ENCODE data around the gene MARF1.

MARF1 gene

DNA sequence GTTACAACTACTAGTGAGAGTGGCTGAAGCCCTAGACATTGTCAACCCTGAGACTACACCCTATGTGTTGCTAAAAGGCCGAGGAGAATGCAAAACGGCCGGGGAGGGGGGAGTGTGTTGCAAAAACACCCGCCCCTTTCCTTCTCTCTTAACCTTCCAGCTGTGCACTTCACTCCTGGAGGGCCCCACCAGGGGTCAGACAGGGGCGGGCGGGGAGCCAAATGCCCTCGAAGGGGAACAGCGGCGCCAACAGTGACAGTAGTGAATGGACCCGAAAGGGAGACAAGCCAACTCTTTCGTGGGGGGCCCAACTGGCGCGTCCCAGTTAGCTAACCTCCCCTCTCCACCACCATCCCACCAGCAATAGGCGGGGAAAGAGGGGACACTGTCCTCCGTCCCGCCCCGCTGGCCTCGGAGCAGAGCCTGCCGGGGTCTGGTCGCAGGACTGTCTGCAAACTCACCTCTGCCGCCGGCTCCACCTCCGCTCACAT is 352 bp downstream of the MARF1 start:
- Histone ChIP-seq H3K27me3 (ENCODE audit: control insufficient read depth, insufficient read depth, low read length) (no peaks in the 10 kb centered on the region), H3K27ac (ENCODE audit: low read depth, low read length) (peak overlapping the region; percentile 99), H3K36me3 (ENCODE audit: control insufficient read depth, insufficient read depth, low read length) (peaks cover 16% of the 10 kb centered on the region), H3K4me1 (ENCODE audit: control insufficient read depth, insufficient read depth, low read length) (peaks cover 11% of the 10 kb centered on the region), H3K9me3 (ENCODE audit: control insufficient read depth, insufficient read depth, low read length) (no peaks in the 10 kb centered on the region), H3K4me3 (ENCODE audit: low read depth, low read length) (peak overlapping the region; percentile 86), H3K9ac (ENCODE audit: low read depth, low read length) (peak overlapping the region; percentile 76)

DNA sequence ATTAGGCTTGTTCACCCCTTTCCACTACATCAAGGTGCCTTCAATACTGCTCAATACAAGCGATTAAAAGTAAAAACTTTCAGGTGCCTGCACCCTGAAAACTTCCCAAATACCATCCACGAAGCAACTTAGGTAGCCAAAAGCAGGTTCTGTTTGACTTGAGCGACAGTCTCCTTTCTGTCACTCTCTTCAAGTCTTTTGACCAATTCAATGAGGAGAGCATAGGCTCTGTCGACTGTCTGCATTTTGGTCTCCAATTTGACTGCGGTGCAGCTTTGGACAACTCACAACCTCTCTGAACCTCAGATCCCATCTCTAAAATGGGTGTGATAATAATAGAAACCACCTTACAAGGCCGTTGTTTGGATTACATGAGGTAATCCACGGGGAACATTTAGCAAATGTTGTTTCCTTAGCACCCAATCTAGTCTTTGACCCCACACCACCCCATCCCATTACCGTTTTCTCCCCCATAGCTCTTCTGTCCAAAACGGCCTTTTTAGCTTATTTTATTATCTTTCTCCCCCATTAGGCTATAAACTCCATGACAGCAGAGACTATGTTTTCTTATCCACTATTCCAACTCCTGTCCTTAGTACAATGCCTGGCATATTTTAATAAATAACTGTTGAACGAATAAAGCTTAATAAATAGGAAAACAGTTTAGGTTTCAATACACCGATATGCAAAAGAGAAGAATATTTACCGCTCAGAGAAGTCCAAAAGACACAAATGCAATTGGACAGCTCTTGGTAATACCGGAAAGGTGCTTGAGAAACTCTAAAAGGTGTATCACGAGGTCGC is 999 bp downstream of the MARF1 start:
- Histone ChIP-seq H3K4me3 (ENCODE audit: low read depth, low read length) (peak overlapping the region; percentile 86), H3K27ac (ENCODE audit: low read depth, low read length) (peak overlapping the region; percentile 99), H3K27me3 (ENCODE audit: control insufficient read depth, insufficient read depth, low read length) (no peaks in the 10 kb centered on the region), H3K9ac (ENCODE audit: low read depth, low read length) (peak overlapping the region; percentile 76), H3K4me1 (ENCODE audit: control insufficient read depth, insufficient read depth, low read length) (peaks cover 11% of the 10 kb centered on the region), H3K36me3 (ENCODE audit: control insufficient read depth, insufficient read depth, low read length) (peaks cover 22% of the 10 kb centered on the region), H3K9me3 (ENCODE audit: control insufficient read depth, insufficient read depth, low read length) (no peaks in the 10 kb centered on the region)

DNA sequence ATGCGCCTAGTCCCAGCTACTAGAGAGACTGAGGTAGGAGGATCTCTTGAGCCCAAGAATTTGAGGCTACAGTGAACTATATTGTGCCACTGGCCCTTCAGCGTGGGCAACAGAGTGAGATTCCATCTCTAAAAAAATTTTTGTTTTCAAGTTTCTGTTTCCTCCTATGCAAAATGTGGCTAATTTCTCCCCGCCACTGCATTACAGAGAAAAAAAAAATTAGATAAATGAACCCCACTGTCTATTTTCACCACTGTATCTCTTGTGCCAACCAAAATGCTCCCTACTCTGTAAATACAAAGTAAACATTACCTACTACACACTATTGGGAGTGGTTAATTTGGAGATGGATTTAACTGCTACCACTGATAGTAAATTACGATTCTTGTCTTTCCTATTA is 2.0 kb downstream of the MARF1 start:
- Histone ChIP-seq H3K27me3 (ENCODE audit: control insufficient read depth, insufficient read depth, low read length) (no peaks in the 10 kb centered on the region), H3K4me1 (ENCODE audit: control insufficient read depth, insufficient read depth, low read length) (peaks cover 11% of the 10 kb centered on the region), H3K9me3 (ENCODE audit: control insufficient read depth, insufficient read depth, low read length) (no peaks in the 10 kb centered on the region), H3K27ac (ENCODE audit: low read depth, low read length) (no peak overlapping the region), H3K9ac (ENCODE audit: low read depth, low read length) (no peak overlapping the region), H3K36me3 (ENCODE audit: control insufficient read depth, insufficient read depth, low read length) (peaks cover 32% of the 10 kb centered on the region), H3K4me3 (ENCODE audit: low read depth, low read length) (no peak overlapping the region)

DNA sequence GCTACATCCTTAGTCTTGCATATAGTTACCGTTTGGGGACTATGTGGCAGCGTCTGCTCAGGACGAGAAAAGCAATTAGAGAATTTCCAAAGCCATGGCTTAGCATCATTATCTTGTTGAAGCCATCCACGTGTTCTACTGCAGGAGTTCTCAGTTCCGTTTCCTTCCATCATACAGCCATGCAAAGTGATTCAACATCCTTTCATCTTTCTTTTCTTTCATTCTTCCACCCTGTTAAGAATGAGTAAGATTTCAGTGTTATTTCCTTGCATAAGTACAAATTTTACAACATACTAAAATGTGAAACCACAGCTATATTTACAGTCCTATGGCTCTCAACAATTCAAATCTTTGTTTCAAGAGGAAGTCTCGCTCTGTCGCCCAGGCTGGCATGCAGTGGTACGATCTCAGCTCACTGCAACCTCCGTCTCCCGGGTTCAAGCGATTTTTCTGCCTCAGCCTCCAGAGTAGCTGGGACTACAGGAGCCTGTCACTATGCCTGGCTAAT is 3.8 kb downstream of the MARF1 start:
- no peak overlapping the region for H3K9ac ChIP-seq (ENCODE audit: low read depth, low read length)
- H3K4me1 ChIP-seq (ENCODE audit: control insufficient read depth, insufficient read depth, low read length) = peaks cover 11% of the 10 kb centered on the region
- H3K9me3 ChIP-seq (ENCODE audit: control insufficient read depth, insufficient read depth, low read length) = no peaks in the 10 kb centered on the region
- H3K36me3 ChIP-seq (ENCODE audit: control insufficient read depth, insufficient read depth, low read length) = peaks cover 50% of the 10 kb centered on the region
- no peak overlapping the region for H3K4me3 ChIP-seq (ENCODE audit: low read depth, low read length)
- no peaks in the 10 kb centered on the region for H3K27me3 ChIP-seq (ENCODE audit: control insufficient read depth, insufficient read depth, low read length)
- H3K27ac ChIP-seq (ENCODE audit: low read depth, low read length) = no peak overlapping the region

DNA sequence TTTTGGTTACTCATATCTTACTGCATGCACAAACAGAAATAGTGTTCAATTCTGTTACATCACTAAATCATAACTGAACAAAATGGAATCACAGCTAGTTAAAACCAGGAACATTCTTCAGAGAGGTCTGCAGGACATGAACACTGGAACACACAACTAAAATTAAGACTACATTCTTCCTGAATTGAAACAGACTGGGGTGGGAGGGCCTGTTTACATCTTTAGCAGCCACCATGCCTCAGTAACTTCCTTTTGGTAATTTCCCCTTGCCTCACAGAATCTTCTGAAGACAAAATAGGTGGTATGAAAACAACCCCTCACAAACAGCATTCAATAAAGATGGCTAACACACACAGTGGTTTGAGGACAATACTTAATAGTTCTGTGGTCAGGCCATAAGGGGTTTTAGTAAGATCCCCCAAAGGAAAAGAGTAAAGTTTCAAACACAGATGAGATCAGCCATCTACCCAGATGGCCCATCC is 6.5 kb downstream of the MARF1 start:
- peaks cover 74% of the 10 kb centered on the region for H3K36me3 ChIP-seq (ENCODE audit: control insufficient read depth, insufficient read depth, low read length)

DNA sequence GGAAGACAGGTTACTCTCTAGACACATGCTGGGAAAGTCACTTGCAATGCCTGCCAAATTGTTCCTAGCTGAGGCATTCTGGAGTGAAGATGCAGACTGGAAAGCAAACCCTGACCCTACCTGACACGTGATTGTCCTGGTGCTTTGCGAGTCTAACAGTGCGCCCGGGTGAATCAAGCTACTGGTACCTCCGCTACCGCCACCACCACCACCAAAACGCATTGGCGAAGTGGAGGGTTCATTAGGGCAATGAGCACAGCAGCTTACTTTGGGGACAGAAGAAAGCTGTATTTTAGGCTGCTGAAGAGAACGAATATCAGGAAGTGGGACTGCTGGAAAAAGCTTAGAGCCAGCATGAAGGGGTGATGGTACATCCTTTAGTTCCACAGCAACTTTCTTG is 7.0 kb downstream of the MARF1 start:
- H3K27ac ChIP-seq (ENCODE audit: low read depth, low read length) = no peak overlapping the region
- no peak overlapping the region for H3K9ac ChIP-seq (ENCODE audit: low read depth, low read length)
- no peaks in the 10 kb centered on the region for H3K27me3 ChIP-seq (ENCODE audit: control insufficient read depth, insufficient read depth, low read length)
- no peak overlapping the region for H3K4me3 ChIP-seq (ENCODE audit: low read depth, low read length)
- peaks cover 78% of the 10 kb centered on the region for H3K36me3 ChIP-seq (ENCODE audit: control insufficient read depth, insufficient read depth, low read length)
- H3K9me3 ChIP-seq (ENCODE audit: control insufficient read depth, insufficient read depth, low read length) = no peaks in the 10 kb centered on the region
- H3K4me1 ChIP-seq (ENCODE audit: control insufficient read depth, insufficient read depth, low read length) = no peaks in the 10 kb centered on the region

More for the DNA sequence above, 6.5 kb downstream of the MARF1 start:
- Histone ChIP-seq H3K4me3 (ENCODE audit: low read depth, low read length) (no peak overlapping the region), H3K27me3 (ENCODE audit: control insufficient read depth, insufficient read depth, low read length) (no peaks in the 10 kb centered on the region), H3K4me1 (ENCODE audit: control insufficient read depth, insufficient read depth, low read length) (0 out of 2 replicates have a peak, but pooled peaks cover under 1% of the 10 kb centered on the region), H3K9me3 (ENCODE audit: control insufficient read depth, insufficient read depth, low read length) (no peaks in the 10 kb centered on the region), H3K27ac (ENCODE audit: low read depth, low read length) (no peak overlapping the region), H3K9ac (ENCODE audit: low read depth, low read length) (no peak overlapping the region)

DNA sequence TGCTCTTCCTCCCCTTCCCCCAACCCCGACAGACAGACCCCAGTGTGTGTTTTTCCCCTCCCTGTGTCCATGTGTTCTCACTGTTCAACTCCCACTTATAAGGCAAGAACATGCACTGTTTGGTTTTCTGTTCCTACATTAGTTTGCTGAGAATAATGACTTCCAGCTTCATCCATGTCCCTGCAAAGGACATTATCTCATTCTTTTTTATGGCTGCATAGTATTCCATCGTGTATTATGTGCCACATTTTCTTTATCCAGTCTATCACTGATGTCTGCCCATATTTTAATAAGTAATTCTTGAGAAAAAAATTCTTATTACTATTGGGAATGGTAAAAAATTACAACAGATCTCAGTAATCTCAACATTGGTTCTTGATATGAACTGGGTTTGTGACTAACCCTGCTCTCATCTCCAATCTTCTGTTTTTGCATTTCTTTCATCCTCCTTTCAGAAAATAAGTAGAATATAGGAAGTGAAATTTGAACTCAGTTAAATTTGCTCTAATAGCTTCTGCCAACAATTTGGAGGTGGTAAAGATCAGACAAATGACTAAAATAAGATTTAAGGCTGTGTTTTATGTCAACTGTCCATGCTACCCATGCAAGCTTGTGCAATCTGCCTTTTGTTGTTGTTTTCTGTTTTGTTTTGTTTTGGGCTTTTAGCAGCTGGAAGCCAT is 11.1 kb downstream of the MARF1 start:
- H3K9ac ChIP-seq (ENCODE audit: low read depth, low read length) = no peak overlapping the region
- H3K9me3 ChIP-seq (ENCODE audit: control insufficient read depth, insufficient read depth, low read length) = no peaks in the 10 kb centered on the region

DNA sequence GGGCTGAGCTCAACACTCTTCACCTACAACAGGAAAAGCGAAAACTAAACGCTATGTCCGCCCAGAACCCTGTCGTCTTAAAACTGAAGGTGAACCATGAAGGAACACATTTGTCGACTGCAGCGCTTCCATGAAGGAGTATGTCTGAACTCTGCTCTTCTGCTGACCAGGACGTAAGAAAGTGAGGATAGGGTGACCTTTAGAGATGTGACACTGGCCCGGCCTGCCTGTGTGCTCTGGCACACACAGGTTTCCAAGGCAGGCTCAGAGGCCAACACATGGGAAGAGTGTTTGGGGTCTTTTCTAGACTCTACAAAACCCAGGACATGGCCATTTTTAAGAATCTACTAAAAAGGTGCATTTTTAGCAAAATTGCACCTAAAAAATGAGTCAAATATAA is 21.1 kb downstream of the MARF1 start:
- Histone ChIP-seq H3K9me3 (ENCODE audit: control insufficient read depth, insufficient read depth, low read length) (no peaks in the 10 kb centered on the region), H3K9ac (ENCODE audit: low read depth, low read length) (no peak overlapping the region), H3K4me3 (ENCODE audit: low read depth, low read length) (no peak overlapping the region), H3K27ac (ENCODE audit: low read depth, low read length) (no peak overlapping the region), H3K27me3 (ENCODE audit: control insufficient read depth, insufficient read depth, low read length) (no peaks in the 10 kb centered on the region), H3K4me1 (ENCODE audit: control insufficient read depth, insufficient read depth, low read length) (no peaks in the 10 kb centered on the region), H3K36me3 (ENCODE audit: control insufficient read depth, insufficient read depth, low read length) (peaks cover 88% of the 10 kb centered on the region)

More for the DNA sequence above, 11.1 kb downstream of the MARF1 start:
- Histone ChIP-seq H3K36me3 (ENCODE audit: control insufficient read depth, insufficient read depth, low read length) (peaks cover 72% of the 10 kb centered on the region), H3K4me3 (ENCODE audit: low read depth, low read length) (no peak overlapping the region), H3K4me1 (ENCODE audit: control insufficient read depth, insufficient read depth, low read length) (no peaks in the 10 kb centered on the region), H3K27me3 (ENCODE audit: control insufficient read depth, insufficient read depth, low read length) (no peaks in the 10 kb centered on the region), H3K27ac (ENCODE audit: low read depth, low read length) (no peak overlapping the region)

DNA sequence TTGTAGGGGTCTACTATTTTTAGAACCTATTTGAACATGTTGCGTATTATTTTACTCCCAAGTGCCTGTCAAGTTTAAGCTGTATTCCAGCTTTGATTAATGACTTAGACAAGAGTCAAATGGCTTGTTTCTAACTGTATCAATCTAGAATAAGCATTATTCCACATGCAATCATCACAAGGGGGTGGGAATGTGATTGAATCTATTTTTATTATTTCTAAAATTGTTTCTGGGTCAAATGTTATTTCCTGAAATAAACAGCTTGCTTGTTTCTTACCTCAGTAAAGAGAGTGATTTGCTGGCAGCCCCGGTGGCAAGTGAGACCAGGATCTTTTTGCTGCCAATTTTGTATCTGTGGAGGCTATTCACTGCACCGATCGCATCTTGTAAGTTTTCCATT is 21.5 kb downstream of the MARF1 start:
- Histone ChIP-seq H3K4me3 (ENCODE audit: low read depth, low read length) (no peak overlapping the region), H3K9ac (ENCODE audit: low read depth, low read length) (no peak overlapping the region), H3K27ac (ENCODE audit: low read depth, low read length) (no peak overlapping the region), H3K9me3 (ENCODE audit: control insufficient read depth, insufficient read depth, low read length) (no peaks in the 10 kb centered on the region), H3K27me3 (ENCODE audit: control insufficient read depth, insufficient read depth, low read length) (no peaks in the 10 kb centered on the region), H3K36me3 (ENCODE audit: control insufficient read depth, insufficient read depth, low read length) (peaks cover 92% of the 10 kb centered on the region), H3K4me1 (ENCODE audit: control insufficient read depth, insufficient read depth, low read length) (no peaks in the 10 kb centered on the region)

DNA sequence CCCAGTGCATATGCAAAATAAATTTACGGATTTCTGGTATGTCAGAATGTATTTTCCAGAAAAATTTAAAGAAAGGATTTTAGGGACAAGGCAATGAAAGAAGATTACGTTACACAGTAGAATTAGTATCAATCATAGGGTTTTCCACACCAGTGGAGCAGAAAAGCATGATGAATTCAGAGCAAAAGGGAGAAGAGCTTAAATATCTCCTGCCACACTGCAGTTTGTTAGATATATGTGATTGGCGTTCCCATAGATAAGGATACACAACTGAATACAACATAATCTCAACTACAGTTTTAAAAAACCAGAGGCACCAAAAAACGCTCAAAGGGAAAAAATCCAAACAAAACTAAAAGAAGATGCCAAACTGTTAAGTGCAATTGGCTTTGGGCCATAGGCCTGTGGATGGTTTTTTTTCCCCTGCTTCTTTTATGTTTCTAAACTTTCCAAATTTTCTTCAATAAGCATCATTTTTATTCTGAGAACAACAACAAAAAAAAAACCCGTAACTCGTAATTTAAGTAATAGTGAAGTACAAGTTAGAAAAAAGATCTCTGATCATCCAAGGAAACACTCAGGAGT is 22.3 kb downstream of the MARF1 start:
- H3K4me3 ChIP-seq (ENCODE audit: low read depth, low read length) = no peak overlapping the region
- H3K4me1 ChIP-seq (ENCODE audit: control insufficient read depth, insufficient read depth, low read length) = no peaks in the 10 kb centered on the region
- no peak overlapping the region for H3K27ac ChIP-seq (ENCODE audit: low read depth, low read length)
- peaks cover 94% of the 10 kb centered on the region for H3K36me3 ChIP-seq (ENCODE audit: control insufficient read depth, insufficient read depth, low read length)
- no peak overlapping the region for H3K9ac ChIP-seq (ENCODE audit: low read depth, low read length)
- no peaks in the 10 kb centered on the region for H3K9me3 ChIP-seq (ENCODE audit: control insufficient read depth, insufficient read depth, low read length)
- no peaks in the 10 kb centered on the region for H3K27me3 ChIP-seq (ENCODE audit: control insufficient read depth, insufficient read depth, low read length)

Data from HUES48 (cell line).